HepG2 (cell line): ENCODE data around the gene TMEM129. TPM values are rescaled to one million over a fixed set of nuclear protein-coding genes. Genes with fewer than 3 reads are reported as not detected.

Experiments
- CBFB ChIP-seq: sonication (generic); formaldehyde crosslinking; IDR thresholded peaks from 2 replicates; pipeline ENCODE4 v1.4.0; 2020; ENCODE audit warnings: missing genetic modification reagents
- CBX1 ChIP-seq: IDR thresholded peaks from one replicate; pipeline ENCODE4 v1.6.1; 2016; ENCODE audit warnings: antibody characterized with exemption, low read depth
- CREBL2 ChIP-seq: sonication (generic); formaldehyde crosslinking; IDR thresholded peaks from 2 replicates; pipeline ENCODE4 v1.8.1; 2023; ENCODE audit warnings: missing genetic modification reagents, mild to moderate bottlenecking, borderline replicate concordance
- E2F2 ChIP-seq: sonication (generic); formaldehyde crosslinking; IDR thresholded peaks from 2 replicates; pipeline ENCODE4 v1.4.0; 2020; ENCODE audit warnings: missing genetic modification reagents, borderline replicate concordance
- HOXA3 ChIP-seq: sonication (generic); formaldehyde crosslinking; IDR thresholded peaks from 2 replicates; pipeline ENCODE4 v1.5.0; 2020; ENCODE audit warnings: missing genetic modification reagents
- KDM5A ChIP-seq: fragments of 200-600 bp; sonication (generic); IDR thresholded peaks from 2 replicates; pipeline ENCODE4 v1.7.0; 2018; ENCODE audit warnings: antibody characterized with exemption, mild to moderate bottlenecking, low read length, borderline replicate concordance
- MIER3 ChIP-seq: IDR thresholded peaks from 2 replicates; pipeline ENCODE4 v1.6.1; 2016; ENCODE audit warnings: missing compliant biosample characterization, borderline replicate concordance
- RBM22 ChIP-seq: fragments of 200-400 bp; formaldehyde crosslinking; optimal IDR thresholded peaks from 2 replicates; pipeline ENCODE3; 2017; ENCODE audit warnings: mild to moderate bottlenecking, low read length, moderate library complexity
- RFXANK ChIP-seq: IDR thresholded peaks from 2 replicates; pipeline ENCODE4 v1.6.1; 2016
- SIX4 ChIP-seq: sonication (generic); formaldehyde crosslinking; IDR thresholded peaks from 2 replicates; pipeline ENCODE4 v1.4.0; 2020; ENCODE audit warnings: missing genetic modification reagents
- XRCC5 ChIP-seq: fragments of 200-400 bp; formaldehyde crosslinking; optimal IDR thresholded peaks from 2 replicates; pipeline ENCODE3; 2017; ENCODE audit warnings: mild to moderate bottlenecking, low read length
- ZNF260 ChIP-seq: sonication (generic); formaldehyde crosslinking; IDR thresholded peaks from 2 replicates; pipeline ENCODE4 v1.4.0; 2020; ENCODE audit warnings: missing genetic modification reagents, low read depth, mild to moderate bottlenecking, borderline replicate concordance
- ZNF318 ChIP-seq: sonication (generic); formaldehyde crosslinking; IDR thresholded peaks from 2 replicates; pipeline ENCODE4 v1.4.0; 2020; ENCODE audit warnings: mild to moderate bottlenecking, missing genetic modification reagents
- ZNF33B ChIP-seq: sonication (generic); formaldehyde crosslinking; IDR thresholded peaks from 2 replicates; pipeline ENCODE4 v1.5.1; 2020; ENCODE audit warnings: mild to moderate bottlenecking, missing genetic modification reagents
- ZNF639 ChIP-seq: conservative IDR thresholded peaks from 2 replicates; pipeline ENCODE4 v1.6.1; 2018; ENCODE audit warnings: missing genetic modification reagents
- polyA plus RNA-seq, 8 experiments: library from polyadenylated mRNA; depleted of rRNA in 3 of 8; stranded (reverse) in 7 of 8; unstranded in 1 of 8; fragments of >200 nt; fragmentation: Illumina TruSeq in 4 of 8; extraction: Trizol in 4 of 8; gene quantifications; 2 replicates each; pipeline versions ENCODE4 v1.2.1 to v1.2.3, GENCODE V29; 2011 to 2016; ENCODE audit warnings: low read depth in 4 of 8, missing spikeins in 1 of 8, mixed read lengths in 1 of 8; ENCODE audit not compliant: insufficient read depth in 1 of 8
- total RNA-seq, 5 experiments: library from RNA; depleted of rRNA; stranded (reverse); fragments of >200 nt; fragmentation: Illumina TruSeq; extraction: Trizol; gene quantifications; 2 replicates each; pipeline ENCODE4 v1.2.3, GENCODE V29; 2016; ENCODE audit warnings: low read depth in 1 of 5

TMEM129 gene
- total and polyA plus RNA-seq, 2 of the 13 experiments (the other 11 are each of a cell fraction or from before 2014, with no cell fraction given): 19.0 to 25.8 TPM

GRCh38 chr4:1726146-1726934 lies 5.2 kb upstream of the TMEM129 start (continued):
- TF ChIP-seq E2F2 (no peak), ZNF260 (CRISPR knock-in tag) (0 out of 2 replicates have a peak, but pooled peaks have one; percentile 39), MIER3 (CRISPR knock-in tag) (peak; percentile 39; the same call in 1 of the 2 replicates), XRCC5 (peak; percentile 83), RBM22 (no peak), CREBL2 (CRISPR knock-in tag) (no peak), SIX4 (CRISPR knock-in tag) (no peak), ZNF639 (no peak), CBFB (CRISPR knock-in tag) (no peak), KDM5A (no peak), ZNF318 (CRISPR knock-in tag) (no peak), ZNF33B (CRISPR knock-in tag) (no peak), RFXANK (CRISPR knock-in tag) (no peak), HOXA3 (CRISPR knock-in tag) (0 out of 2 replicates have a peak, but pooled peaks have one; percentile 27), CBX1 (no peak)
